ACHN (cell line): ENCODE results near the gene B3GNT9.
A peak's percentile ranks its signal among the peaks of the same experiment; 100 is the strongest.

ENCODE experiments used
- DNase-seq: peaks from one replicate; pipeline ENCODE4 v3.0.0-alpha.2; 2015
- in situ Hi-C: cut with HindIII; loops from 2 replicates; pipeline ENCODE4 v1.10.0; 2017; ENCODE audit warnings: low sequenced_read_pairs, low pct_ligation_motif_present, low pct_unique_long_range_greater_than_20kb

The B3GNT9 gene

DNA sequence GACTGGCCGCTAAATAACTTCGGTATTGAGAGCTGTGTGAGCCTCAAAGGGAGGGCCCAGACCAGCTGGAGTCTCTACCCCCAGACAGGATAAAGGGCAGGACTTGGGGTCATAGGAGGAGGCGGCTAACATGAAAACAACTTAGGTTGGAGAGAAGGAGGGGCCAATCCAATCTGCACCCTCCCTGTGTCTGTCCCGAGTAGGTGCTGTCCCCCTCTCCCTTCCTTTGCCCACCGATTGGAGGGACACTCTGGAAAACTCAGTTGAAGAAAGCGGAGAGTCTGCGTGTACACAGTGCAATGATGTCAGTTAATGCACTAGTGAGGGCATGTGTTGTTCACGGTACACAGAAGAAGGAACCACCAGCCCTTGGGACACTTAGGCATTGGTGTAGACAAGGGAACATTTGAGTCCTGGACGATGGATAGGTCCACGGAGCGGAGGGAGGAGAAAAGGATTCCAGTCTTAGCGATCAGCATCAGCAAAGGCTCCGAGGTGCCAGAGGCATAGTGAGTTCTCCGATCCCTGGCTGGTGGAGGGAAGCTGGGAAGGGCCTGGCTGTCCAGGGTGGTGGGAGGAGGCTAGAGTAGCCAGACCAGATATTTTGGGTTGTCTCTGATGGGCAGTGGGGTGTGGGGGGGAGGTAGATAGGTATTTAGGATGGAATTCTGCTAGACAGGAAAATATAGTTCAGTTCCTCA, 20.3 kb upstream of the B3GNT9 start:
- in situ Hi-C loops = no loop called here
- no peak for DNase-seq

DNA sequence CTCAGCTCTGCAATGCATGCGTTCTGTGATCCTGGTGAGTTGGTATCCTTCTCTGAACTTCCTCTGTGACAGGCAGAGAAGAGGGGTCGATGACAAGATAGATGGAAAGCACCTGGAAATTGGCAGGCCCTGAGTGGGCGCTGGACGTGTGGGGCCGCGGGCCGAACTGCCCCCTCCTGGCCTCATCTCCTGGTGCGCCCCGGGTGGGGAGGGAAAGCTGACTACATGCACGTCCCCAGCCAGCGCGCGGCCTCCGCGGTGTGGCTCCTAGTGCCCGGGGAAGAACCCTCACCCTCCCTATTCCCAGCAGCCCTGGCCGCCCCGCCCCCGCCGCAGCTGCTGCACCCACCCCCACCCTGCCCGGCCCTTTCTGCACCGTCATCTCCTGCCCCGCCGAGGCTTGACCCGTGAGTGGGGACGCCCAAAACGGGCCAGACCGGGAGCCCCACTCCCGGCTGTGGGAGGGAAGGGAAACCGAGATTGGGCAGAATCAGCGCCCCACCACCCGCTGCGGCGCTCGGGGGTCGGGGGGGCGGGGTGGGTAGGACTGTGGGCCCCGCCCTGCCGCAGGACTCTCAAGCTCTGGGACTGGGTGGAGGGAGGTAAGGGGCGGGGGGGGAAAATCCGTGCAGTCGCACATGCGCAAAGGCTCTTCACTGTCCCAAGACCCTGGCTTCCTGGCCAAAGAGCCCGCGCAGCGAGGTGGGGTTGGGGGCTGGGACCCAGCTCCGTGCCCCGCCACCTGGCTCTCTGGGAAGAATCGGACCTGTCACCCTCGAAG, 19.6 kb upstream of the B3GNT9 start, which contains the start of gene NOL3:
Gene NOL3, plus strand, starts transcription at position 371 of the 781 bp plus-strand sequence.
- in situ Hi-C loops = no loop called here

DNA sequence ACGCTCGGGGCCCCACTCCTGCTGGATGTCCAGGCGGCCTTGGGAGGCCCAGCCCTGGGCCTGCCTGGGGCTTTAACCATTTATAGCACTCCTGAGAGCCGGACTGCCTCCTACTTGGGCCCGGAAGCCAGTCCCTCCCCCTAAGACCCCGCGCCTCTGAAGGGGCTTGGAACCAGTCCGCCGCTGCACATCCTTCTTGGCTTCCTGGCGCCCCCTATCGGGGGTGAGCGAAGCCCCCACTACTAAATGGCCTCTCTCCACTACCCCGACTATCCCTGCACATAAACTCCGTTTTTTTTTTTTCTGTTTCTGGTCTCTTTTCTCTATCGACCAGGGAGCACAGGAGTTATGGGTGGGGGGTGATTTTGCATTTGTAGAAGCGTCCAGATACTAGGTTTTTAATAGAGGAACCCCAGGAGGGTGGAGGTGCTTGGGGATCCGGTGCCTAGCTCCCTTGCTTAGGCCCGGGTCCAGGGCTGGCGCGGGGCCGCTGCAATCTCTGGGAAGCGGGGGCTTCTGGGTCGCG, 18.9 kb upstream of the B3GNT9 start:
- DNase-seq = peak; percentile 68

More for the DNA sequence above, 19.6 kb upstream of the B3GNT9 start, which contains the start of gene NOL3:
- DNase-seq = peak; percentile 92

DNA sequence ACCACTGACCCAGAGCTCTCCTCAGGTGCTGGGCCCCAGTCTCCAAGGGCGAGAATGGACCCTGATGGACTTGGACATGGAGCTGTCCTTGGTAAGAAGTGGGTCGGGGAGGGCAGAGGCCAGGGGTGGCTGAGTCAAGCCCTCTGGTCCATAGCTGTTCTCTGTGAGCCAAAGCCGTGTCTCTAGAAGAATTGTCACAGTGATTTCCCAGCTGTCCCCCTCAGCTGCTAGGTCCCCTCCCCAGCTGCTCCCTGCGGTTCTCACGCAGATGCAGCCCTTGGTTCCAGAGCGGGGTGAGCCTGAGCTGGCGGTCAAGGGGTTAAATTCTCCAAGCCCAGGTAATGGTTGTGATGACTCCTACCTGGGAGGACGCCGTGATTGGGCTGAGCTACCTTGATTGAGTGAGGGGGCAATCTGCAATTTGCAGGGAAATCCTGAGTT, 18.2 kb upstream of the B3GNT9 start:
- DNase-seq = no peak
- in situ Hi-C loops = no loop called here

More for the DNA sequence above, 18.9 kb upstream of the B3GNT9 start:
- in situ Hi-C loops = no loop called here

DNA sequence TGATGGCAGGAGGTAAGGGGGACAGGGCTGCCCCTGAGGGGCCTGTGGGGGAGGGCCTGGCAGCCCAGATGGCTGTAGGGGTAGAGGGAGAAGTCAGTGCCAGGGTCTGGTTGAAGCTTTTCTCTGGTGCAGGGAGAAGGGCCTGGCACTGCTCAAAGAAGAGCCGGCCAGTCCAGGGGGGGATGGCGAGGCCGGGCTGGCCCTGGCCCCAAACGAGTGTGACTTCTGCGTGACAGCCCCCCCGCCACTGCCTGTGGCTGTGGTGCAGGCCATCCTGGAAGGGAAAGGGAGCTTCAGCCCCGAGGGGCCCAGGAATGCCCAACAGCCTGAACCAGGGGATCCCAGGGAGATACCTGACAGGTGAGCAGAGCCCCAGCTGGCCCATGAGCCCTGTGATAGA, 16.8 kb upstream of the B3GNT9 start:
- no peak for DNase-seq
- in situ Hi-C loops = no loop called here

DNA sequence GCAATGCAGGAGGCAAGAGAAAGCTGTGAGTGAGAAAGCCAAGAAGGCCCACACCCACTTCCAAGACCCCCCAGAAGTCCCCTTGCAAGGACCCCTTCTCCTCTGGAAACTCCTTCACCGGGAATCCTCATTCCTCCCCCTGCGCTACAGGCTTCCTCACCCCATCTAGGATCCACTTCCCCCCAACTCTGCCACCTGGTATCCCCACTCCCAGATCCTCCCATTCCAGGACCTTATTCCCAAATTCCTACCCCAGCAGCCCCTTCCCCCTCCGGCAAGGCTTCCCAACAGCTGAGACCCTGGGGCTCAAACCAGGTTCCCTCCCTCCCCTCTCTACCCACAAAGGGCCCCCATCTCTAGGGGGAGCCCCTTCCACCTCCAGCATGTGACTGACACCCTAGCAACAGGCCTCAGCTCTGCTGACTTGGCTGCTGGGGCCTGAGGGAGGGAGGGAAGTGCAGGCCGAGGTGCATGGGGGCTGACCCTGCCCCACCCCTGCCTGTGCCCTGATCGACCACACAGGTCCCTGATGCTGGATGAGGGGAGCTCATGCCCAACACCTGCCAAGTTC, 15.9 kb upstream of the B3GNT9 start:
- in situ Hi-C loops = no loop called here
- no peak for DNase-seq

DNA sequence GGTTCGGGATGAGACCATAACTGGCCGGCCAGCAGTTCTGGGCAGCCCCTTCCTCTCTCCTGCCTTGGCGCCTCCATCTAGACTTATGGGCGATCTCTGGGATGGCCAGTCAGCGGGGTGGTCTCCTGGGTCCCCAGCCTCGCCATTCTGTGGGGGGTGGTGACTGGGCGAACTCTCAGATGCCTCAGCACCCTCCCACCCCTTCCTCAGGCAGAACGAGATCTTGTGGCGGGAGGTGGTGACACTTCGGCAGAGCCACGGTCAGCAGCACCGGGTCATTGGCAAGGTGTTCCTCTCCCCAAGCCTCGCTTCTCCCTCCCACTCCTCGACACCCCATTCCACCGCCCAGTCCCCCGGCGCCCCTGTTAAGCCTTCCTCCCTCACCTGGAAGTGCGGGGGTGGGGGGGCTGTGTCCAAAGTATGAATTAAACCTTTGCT, 15.3 kb upstream of the B3GNT9 start:
- no peak for DNase-seq
- in situ Hi-C loops = no loop called here

DNA sequence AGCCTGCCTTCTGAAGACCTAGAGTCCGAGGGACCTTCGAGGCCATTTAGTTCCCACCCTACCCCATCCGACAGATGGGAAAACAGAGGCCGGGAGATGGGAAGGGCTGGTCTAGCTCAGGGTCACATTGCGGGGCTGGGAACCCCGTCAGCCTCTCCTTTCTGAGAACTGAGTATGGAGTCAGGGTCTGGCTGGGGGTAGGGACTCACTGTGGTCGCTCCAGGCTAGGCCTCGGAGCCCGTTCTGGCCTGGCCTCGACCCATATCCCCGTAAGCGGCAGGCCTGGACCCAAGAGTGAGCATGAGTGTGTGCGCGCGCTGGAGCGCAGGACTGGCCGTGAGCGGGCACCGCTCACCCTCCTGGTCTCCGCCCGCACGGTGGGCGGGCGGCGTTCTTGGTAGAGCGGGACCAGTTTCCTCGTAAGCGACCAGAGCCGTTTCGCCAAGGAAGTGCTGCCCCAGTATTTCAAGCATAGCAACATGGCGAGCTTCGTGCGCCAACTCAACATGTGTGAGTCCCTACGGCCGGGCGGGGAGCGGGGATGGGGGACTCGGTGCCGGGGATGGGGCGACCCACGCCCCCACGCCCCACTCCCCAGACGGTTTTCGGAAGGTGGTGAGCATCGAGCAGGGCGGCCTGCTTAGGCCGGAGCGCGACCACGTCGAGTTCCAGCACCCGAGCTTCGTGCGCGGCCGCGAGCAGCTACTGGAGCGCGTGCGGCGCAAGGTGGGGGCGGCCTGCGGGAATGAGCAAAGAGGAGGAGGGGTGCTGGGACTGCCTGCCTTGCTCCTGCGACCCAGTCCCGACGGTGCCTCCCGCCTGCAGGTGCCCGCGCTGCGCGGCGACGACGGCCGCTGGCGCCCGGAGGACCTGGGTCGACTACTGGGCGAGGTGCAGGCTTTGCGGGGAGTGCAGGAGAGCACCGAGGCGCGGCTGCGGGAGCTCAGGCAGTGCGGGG, 14.6 kb upstream of the B3GNT9 start:
- in situ Hi-C loops = no loop called here
- no peak for DNase-seq

DNA sequence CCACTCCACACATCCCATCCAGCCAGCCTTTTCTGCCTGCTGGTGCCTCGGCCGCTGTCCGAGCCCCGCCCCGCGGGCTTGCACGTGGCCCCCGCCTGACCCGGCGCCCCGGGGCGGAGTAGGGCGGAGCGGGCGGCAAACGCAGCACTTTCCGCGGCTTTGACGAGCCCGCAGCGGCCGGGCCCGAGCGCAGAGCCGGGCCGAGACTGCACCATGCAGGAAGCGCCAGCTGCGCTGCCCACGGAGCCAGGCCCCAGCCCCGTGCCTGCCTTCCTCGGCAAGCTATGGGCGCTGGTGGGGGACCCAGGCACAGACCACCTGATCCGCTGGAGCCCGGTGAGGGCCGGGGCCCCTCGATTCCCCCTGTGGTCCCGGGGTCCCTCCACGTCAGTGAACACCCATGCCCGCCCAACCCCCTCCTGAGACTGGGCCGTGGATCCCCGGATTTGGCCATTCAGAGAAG, 13.8 kb upstream of the B3GNT9 start, which contains the start of gene HSF4:
Gene HSF4, plus strand, starts transcription at position 147 of the 463 bp plus-strand sequence. Its CDS starts 67 bp downstream, at position 214.
- in situ Hi-C loops = no loop called here
- peak; percentile 72 for DNase-seq

DNA sequence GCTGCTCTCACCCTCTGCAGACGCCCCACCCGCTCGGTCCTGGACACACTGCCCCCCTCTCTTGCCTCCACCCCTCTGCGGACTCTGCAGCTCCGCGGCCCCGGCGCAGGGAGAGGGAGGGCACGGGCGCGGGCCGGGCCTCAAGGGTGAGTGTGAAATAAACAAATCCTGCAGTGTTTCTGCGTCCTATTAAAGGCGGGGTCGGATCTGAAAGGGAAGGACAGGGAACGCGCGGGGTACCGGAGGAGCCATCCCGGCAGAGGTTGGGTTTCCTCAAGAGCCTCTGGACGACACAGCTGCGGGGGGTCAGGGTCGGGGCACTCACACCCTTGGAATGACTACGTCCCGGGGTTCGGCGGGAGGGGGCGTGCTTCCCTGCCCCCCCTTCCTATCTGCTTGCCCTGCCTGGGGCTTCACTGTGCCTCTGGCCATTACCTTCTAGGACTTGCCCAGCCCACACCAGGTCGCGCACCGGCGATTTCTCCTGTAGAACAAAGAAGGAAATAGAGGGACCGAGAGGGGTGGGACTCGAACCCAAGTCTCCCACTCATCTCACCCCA, 13.3 kb upstream of the B3GNT9 start:
- in situ Hi-C loops = no loop called here
- DNase-seq = peak; percentile 53

DNA sequence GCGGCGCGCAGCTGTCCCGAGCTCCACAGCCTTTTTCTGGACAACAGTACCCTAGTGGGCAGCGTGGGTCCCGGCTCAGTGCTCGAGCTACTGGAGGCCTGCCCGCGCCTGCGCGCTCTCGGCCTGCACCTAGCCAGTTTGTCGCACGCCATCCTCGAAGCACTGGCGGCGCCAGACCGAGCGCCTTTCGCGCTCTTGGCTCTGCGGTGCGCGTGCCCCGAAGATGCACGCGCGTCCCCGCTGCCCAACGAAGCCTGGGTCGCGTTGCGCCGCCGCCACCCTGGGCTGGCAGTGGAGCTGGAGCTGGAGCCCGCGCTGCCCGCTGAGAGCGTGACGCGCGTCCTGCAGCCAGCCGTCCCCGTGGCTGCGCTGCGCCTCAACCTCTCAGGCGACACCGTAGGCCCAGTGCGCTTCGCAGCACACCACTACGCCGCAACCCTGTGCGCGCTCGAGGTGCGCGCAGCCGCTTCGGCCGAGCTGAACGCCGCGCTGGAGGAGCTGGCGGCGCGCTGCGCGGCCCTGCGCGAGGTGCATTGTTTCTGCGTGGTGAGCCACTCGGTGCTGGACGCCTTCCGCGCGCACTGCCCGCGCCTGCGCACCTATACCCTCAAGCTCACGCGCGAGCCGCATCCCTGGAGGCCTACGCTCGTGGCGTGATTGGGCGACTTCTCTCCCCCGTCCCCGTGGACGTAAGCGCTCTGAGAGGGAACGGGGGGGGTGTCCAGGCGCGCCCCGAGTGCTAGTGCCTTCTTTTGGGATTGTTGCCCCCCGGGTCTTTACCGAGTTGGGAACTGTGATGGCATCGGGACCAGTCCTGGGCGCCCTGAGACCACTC, 12.6 kb upstream of the B3GNT9 start:
- in situ Hi-C loops = no loop called here

DNA sequence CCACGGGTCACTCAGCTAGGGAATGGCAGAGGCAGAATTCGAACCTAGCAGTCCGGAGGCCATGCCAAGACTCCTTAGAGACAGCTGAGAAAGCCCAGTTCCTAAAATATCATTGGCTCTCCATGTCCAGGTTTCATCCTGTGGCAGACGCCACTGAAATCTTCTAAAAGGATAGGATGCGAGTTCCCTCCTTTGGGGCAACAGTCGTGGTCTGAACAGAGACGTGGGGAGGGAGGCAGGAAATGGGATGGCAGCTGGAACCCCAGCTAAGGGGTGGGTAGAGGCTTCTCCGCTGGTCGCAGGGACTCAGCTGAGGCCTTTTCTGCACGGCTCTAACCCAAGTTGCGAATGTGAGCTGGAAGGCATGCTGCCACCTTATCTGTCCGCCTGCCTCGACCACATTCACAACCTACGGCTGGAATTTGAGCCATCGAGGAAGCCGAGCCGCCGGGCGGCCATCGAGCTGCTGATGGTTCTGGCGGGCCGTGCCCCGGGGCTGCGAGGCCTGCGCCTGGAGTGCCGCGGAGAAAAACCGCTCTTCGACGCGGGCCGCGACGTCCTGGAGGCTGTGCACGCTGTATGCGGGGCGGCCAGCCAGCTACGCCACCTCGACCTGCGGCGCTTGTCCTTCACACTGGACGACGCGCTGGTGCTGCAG, 11.8 kb upstream of the B3GNT9 start:
- in situ Hi-C loops = no loop called here
- DNase-seq = no peak

More for the DNA sequence above, 12.6 kb upstream of the B3GNT9 start:
- DNase-seq = peak; percentile 61

DNA sequence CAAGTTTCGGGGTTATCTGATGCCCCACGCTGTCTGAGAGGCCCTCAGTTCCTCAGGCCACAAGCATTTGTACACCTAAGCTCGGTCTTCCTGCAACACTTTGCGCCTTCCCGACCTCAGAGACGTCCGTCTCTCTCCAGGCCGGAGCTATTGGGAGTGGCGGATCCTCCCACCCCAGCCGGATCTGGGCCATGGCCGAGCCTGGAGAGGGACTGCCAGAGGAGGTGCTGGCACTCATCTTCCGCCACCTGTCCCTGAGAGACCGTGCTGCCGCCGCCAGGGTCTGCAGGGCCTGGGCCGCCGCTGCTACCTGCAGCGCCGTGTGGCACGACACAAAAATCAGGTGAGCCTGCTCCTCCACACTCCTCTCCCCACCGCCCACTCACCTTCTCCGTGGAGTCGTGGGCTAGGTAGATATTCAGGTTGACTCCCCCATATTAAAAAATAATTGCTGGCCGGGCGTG, 10.8 kb upstream of the B3GNT9 start:
- DNase-seq = no peak
- in situ Hi-C loops = no loop called here

DNA sequence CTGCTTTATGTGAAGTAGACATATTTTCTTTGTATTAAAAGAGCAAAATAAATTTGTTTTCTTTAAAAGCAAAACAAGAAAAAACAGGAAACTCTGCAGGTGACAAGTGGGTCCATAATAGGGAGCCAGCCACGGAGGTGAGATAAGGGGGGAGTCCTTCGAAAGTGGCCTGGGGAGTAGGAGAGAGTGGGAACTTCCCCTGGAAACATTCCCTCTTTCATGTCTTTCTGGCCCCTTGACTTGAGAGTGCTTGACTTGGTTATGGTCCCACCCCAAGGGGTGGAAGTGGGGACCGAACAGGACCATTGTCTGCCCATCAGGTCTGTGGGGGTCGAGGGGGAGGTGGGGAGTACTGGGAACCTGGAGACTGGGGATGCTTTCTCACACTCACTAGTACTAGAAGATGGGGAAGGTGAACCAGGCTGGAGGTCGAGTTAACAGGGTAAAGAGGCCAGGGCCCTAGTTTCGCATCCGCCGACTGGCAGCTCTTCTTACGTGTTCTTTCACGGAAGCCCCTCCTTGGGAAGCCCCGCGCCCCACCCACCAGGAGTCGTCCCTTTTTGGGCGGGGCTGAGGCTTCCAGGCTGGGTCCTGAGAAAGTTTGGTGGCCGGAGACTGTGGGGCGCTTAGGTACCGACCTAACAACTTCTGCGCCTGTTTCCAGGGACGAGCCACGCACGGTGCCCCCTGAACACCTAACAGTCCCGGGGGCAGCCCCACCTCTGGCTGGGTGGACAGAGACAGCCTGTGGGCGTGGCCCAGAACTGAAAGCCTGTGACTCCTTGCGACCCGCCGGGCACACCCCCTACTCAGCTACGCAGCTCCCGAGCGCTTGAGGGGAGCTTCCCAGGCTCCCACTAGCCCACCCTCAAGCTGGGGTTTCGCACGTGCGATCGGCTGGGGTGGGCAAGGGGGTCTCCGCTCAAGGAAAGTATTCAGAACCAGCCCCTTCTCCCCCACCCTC, 8.1 kb upstream of the B3GNT9 start:
- DNase-seq = peak; percentile 69
- in situ Hi-C loops = no loop called here

DNA sequence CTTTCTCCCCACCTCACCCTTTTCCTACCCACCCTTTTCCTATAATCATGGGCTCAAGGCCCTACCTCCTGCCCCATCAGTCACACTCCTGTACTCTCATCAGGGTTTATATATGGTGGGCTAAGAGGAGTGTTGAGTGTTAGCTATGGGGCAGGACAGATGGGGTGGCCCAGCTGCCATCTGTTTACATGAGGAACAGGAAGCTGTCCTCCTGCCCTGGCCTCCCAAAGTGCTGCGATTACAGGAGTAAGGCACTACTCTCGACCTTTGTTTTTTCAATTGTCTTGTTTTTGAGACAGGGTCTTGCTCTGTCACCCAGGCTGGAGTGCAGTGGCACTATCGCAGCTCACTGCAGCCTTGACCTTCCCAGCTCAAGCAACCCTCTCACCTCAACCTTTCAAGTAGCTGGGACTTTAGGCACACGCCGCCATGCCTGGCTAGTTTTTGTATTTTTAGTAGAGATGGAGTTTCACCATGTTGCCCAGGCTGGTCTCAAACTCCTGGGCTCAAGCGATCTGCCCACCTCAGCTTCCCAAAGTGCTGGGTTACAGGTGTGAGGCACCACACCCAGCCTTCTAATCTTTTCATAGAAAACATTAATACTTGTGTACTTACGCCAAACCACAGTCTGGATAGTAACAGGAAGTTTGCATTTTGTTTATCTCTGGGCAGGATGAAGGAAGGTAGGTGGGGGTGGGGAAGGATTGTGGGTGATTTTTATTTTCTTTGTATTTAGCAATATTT, 7.3 kb upstream of the B3GNT9 start:
- in situ Hi-C loops = no loop called here
- no peak for DNase-seq
